HepG2 (cell line): ENCODE results near the gene B4GALT1. TPM values are rescaled to one million over a fixed set of nuclear protein-coding genes. Genes with fewer than 3 reads are reported as not detected.

Experiments
- ATAC-seq: fragments of 200-7000 bp; cut with Tn5 transposase; 3 replicates; pipeline ENCODE4 v1.9.1; 2020; ENCODE audit warnings: mild to moderate bottlenecking, moderate library complexity
- BruUV-seq: library from RNA; stranded (reverse); fragments of 400-500 nt; replicated peaks from 2 replicates; lab custom pipeline; 2021; lab: Mats Ljungman, UMichigan
- CTCF ChIA-PET: fragments of 300-600 bp; formaldehyde crosslinking; extraction: SDS; loops from one replicate; lab custom pipeline; 2021; ENCODE audit warnings: low total read pairs, inconsistent platforms, low intra/inter-chr PET ratio; lab: Yijun Ruan, JAX
- POLR2A ChIA-PET: fragments of 350-600 bp; sonication (Branson Sonifier 250); formaldehyde crosslinking; loops from one replicate; lab custom pipeline; 2020; ENCODE audit warnings: antibody characterized with exemption, inconsistent platforms; lab: Yijun Ruan, JAX
- DNase-seq: peaks from one replicate; pipeline ENCODE4 v3.0.0-alpha.2; 2015; ENCODE audit warnings: low spot score
- FAIRE-seq: peaks from 3 replicates; lab custom pipeline; 2011; peaks lifted over from hg19 to GRCh38; lab: Jason Lieb, UNC
- H2AFZ ChIP-seq: one replicate; pipeline ENCODE4 v1.6.1; 2011; ENCODE audit warnings: low read length, inconsistent platforms
- H3K27ac ChIP-seq: fragments of 300-600 bp; 3 replicates; pipeline ENCODE4 v1.8.0; 2011; ENCODE audit warnings: mixed run types, mild to moderate bottlenecking, mixed read lengths, low read length, inconsistent platforms; ENCODE audit not compliant: insufficient read depth; ENCODE audit errors: extremely low read length
- H3K27me3 ChIP-seq, 2 experiments: fragments of 200-600 bp in 1 of 2; 2 replicates in 1 of 2; 3 replicates in 1 of 2; pipeline versions ENCODE4 v1.6.0 to v1.8.0; 2011; ENCODE audit warnings: low read length in 2 of 2, mild to moderate bottlenecking in 2 of 2, moderate library complexity in 2 of 2, inconsistent platforms in 1 of 2; ENCODE audit not compliant: insufficient read depth in 2 of 2, control insufficient read depth in 1 of 2
- H3K36me3 ChIP-seq, 2 experiments: fragments of 200-600 bp in 1 of 2; replicated peaks in 1 of 2; 2 replicates in 1 of 2; 3 replicates in 1 of 2; pipeline versions ENCODE4 v1.5.1 to v1.8.0; 2011; ENCODE audit warnings: low read length in 2 of 2, inconsistent platforms in 1 of 2; ENCODE audit not compliant: insufficient read depth in 2 of 2, control insufficient read depth in 1 of 2
- H3K4me1 ChIP-seq: 2 replicates; pipeline ENCODE4 v1.5.1; 2012; ENCODE audit warnings: low read length, inconsistent platforms; ENCODE audit not compliant: insufficient read depth
- H3K4me2 ChIP-seq: 2 replicates; pipeline ENCODE4 v1.6.0; 2011; ENCODE audit warnings: low read depth, low read length, inconsistent platforms
- H3K4me3 ChIP-seq, 3 experiments: fragments of 200-600 bp in 1 of 3; sonication (generic), shearing (Covaris generic) in 1 of 3; replicated peaks in 1 of 3; 2 replicates each; pipeline ENCODE4 v1.5.1; 2011 to 2016; ENCODE audit warnings: low read length in 3 of 3, inconsistent platforms in 2 of 3, low read depth in 2 of 3, mild to moderate bottlenecking in 2 of 3, control low read depth in 1 of 3, mixed read lengths in 1 of 3; ENCODE audit not compliant: insufficient read depth in 1 of 3
- H3K79me2 ChIP-seq: one replicate; pipeline ENCODE4 v1.6.1; 2011; ENCODE audit warnings: low read length, inconsistent platforms; ENCODE audit not compliant: insufficient read depth
- H3K9ac ChIP-seq: 2 replicates; pipeline ENCODE4 v1.6.0; 2011; ENCODE audit warnings: mild to moderate bottlenecking, low read depth, low read length, inconsistent platforms; ENCODE audit not compliant: insufficient read depth
- H3K9me3 ChIP-seq: 2 replicates; pipeline ENCODE4 v1.5.1; 2012; ENCODE audit warnings: mild to moderate bottlenecking, low read length
- H4K20me1 ChIP-seq: 2 replicates; pipeline ENCODE4 v1.6.0; 2011; ENCODE audit warnings: inconsistent platforms, mild to moderate bottlenecking, low read length, moderate library complexity; ENCODE audit not compliant: insufficient read depth
- DMAP1 ChIP-seq: IDR thresholded peaks from 2 replicates; pipeline ENCODE4 v1.6.1; 2016
- GTF2F1 ChIP-seq: fragments of 150-350 bp; IDR thresholded peaks from 2 replicates; pipeline ENCODE4 v1.6.1; 2014; ENCODE audit warnings: low read length
- JUND ChIP-seq: sonication (generic); formaldehyde crosslinking; IDR thresholded peaks from 2 replicates; pipeline ENCODE4 v1.8.0; 2022; ENCODE audit warnings: mild to moderate bottlenecking, missing genetic modification reagents
- MYNN ChIP-seq: sonication (generic); formaldehyde crosslinking; IDR thresholded peaks from 2 replicates; pipeline ENCODE4 v1.4.0; 2020; ENCODE audit warnings: mild to moderate bottlenecking, low read depth, missing genetic modification reagents
- ZMYM4 ChIP-seq: sonication (generic); formaldehyde crosslinking; IDR thresholded peaks from 2 replicates; pipeline ENCODE4 v1.8.1; 2023; ENCODE audit warnings: mild to moderate bottlenecking, missing genetic modification reagents
- ZNF205 ChIP-seq: IDR thresholded peaks from 2 replicates; pipeline ENCODE4 v1.6.1; 2018; ENCODE audit warnings: missing biosample characterization, missing genetic modification reagents
- ZNF816 ChIP-seq: sonication (generic); formaldehyde crosslinking; IDR thresholded peaks from 2 replicates; pipeline ENCODE4 v1.8.0; 2022; ENCODE audit warnings: missing genetic modification reagents, mild to moderate bottlenecking, borderline replicate concordance
- ZNF883 ChIP-seq: sonication (generic); formaldehyde crosslinking; IDR thresholded peaks from 2 replicates; pipeline ENCODE4 v1.5.1; 2020; ENCODE audit warnings: mild to moderate bottlenecking, missing genetic modification reagents; ENCODE audit errors: not compliant biosample characterization
- WGBS: methylation state at CpG from one replicate; pipeline ENCODE4 v1.1.6; 2017; ENCODE audit warnings: low lambda C conversion rate; 5-methylcytosine and 5-hydroxymethylcytosine counted together
- in situ Hi-C: cut with HindIII; loops from 2 replicates; pipeline ENCODE4 v1.10.0; 2017; ENCODE audit warnings: low pct_unique_long_range_greater_than_20kb; ENCODE audit not compliant: extremely low pct_ligation_motif_present
- intact Hi-C: fragments of 100-400 bp; cut with micrococcal nuclease; formaldehyde crosslinking; loops from one replicate; pipeline ENCODE4 v1.10.0; 2022; ENCODE audit not compliant: unreplicated experiment
- polyA plus RNA-seq, 8 experiments: library from polyadenylated mRNA; depleted of rRNA in 3 of 8; stranded (reverse) in 7 of 8; unstranded in 1 of 8; fragments of >200 nt; fragmentation: Illumina TruSeq in 4 of 8; extraction: Trizol in 4 of 8; gene quantifications; 2 replicates each; pipeline versions ENCODE4 v1.2.1 to v1.2.3, GENCODE V29; 2011 to 2016; ENCODE audit warnings: low read depth in 4 of 8, missing spikeins in 1 of 8, mixed read lengths in 1 of 8; ENCODE audit not compliant: insufficient read depth in 1 of 8
- total RNA-seq, 5 experiments: library from RNA; depleted of rRNA; stranded (reverse); fragments of >200 nt; fragmentation: Illumina TruSeq; extraction: Trizol; gene quantifications; 2 replicates each; pipeline ENCODE4 v1.2.3, GENCODE V29; 2016; ENCODE audit warnings: low read depth in 1 of 5
- TF ChIP-seq, protein P1 (sequence below): sonication (generic); formaldehyde crosslinking; IDR thresholded peaks from 2 replicates; pipeline ENCODE4 v1.5.0; 2020; ENCODE audit warnings: mild to moderate bottlenecking, missing genetic modification reagents
- TF ChIP-seq, protein P2 (sequence below): sonication (generic); formaldehyde crosslinking; IDR thresholded peaks from 2 replicates; pipeline ENCODE4 v1.8.0; 2022; ENCODE audit warnings: mild to moderate bottlenecking, missing genetic modification reagents, borderline replicate concordance
- TF ChIP-seq, protein P3 (sequence below): sonication (generic); formaldehyde crosslinking; IDR thresholded peaks from 2 replicates; pipeline ENCODE4 v1.4.0; 2020; ENCODE audit warnings: missing genetic modification reagents, borderline replicate concordance
- TF ChIP-seq, protein P4 (sequence below): sonication (generic); formaldehyde crosslinking; IDR thresholded peaks from 2 replicates; pipeline ENCODE4 v1.4.0; 2020; ENCODE audit warnings: low read depth, missing genetic modification reagents

Gene B4GALT1
- total and polyA plus RNA-seq, 2 of the 13 experiments (the other 11 are each of a cell fraction or from before 2014, with no cell fraction given): 15.7 to 33.5 TPM

DNA sequence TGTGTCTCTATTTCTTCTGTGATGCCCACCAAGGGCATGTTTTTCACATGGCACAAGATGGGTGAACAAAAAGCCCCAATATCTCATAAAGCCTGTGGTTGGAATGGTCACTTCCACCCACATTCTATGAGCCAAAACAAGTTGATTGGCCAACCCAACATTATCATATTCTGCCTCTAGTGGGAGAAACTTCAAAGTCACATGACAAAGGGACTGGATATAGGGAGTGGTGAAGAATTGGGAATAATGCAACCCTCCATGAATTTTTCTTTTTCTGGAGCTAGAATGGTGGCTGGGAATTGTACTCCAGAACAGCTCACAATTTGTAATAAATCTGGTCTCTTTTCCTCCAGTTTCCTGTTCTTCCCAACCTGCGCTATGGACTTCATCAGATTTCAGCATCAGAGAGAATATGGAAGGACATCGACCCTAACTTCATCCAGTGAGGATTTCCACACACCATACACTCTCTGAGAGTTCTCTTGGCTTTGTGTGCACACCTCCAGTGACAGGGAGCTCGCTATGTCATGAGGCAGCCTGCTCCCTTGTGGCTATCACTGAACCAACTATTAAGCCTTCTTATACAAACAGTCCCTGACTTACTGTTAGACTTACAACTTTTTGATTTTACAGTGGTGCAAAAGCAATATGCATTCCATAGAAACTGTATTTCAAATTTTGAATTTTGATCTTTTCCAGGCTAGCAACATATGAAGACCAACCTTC lies 12.0 kb upstream of the B4GALT1 start:
- BruUV-seq: no TSS peak
- ChIA-PET CTCF (interaction anchor here (1.4 kb wide), 1 partner anchor 99 kb away, joined by 3 read pairs; no protein-coding TSS in a partner anchor), POLR2A (no interaction called here)
- H3K36me3 ChIP-seq: no peaks in the 10 kb centered on the region
- H3K9me3 ChIP-seq: no peaks in the 10 kb centered on the region
- no peaks in the 10 kb centered on the region; a peak in 1 of 5 replicates for H3K27me3 ChIP-seq
- no peaks in the 10 kb centered on the region for H3K79me2 ChIP-seq
- in situ Hi-C loops: no loop called here
- H3K4me3 ChIP-seq: no peak overlapping the region
- FAIRE-seq (peak; percentile 81), DNase-seq (no peak), ATAC-seq (peak; percentile 96)
- H2AFZ ChIP-seq: no peak overlapping the region
- intact Hi-C loops: loop anchor here (5.0 kb wide), 1 partner anchor 77 kb away; no protein-coding TSS in a partner anchor
- no peaks in the 10 kb centered on the region for H4K20me1 ChIP-seq
- peaks cover 1% of the 10 kb centered on the region for H3K4me1 ChIP-seq
- WGBS: 32% methylated on average over 3 of the region's 3 CpGs
- no peak overlapping the region for H3K4me2 ChIP-seq
- H3K27ac ChIP-seq: no peak overlapping the region
- no peak overlapping the region for H3K9ac ChIP-seq
- no peak for TF ChIP-seq ZNF205 (CRISPR knock-in tag)
- TF ChIP-seq MYNN: no peak
- TF ChIP-seq GTF2F1: no peak
- TF ChIP-seq, protein P1, sequence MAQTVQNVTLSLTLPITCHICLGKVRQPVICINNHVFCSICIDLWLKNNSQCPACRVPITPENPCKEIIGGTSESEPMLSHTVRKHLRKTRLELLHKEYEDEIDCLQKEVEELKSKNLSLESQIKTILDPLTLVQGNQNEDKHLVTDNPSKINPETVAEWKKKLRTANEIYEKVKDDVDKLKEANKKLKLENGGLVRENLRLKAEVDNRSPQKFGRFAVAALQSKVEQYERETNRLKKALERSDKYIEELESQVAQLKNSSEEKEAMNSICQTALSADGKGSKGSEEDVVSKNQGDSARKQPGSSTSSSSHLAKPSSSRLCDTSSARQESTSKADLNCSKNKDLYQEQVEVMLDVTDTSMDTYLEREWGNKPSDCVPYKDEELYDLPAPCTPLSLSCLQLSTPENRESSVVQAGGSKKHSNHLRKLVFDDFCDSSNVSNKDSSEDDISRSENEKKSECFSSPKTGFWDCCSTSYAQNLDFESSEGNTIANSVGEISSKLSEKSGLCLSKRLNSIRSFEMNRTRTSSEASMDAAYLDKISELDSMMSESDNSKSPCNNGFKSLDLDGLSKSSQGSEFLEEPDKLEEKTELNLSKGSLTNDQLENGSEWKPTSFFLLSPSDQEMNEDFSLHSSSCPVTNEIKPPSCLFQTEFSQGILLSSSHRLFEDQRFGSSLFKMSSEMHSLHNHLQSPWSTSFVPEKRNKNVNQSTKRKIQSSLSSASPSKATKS: no peak
- TF ChIP-seq, protein P2, sequence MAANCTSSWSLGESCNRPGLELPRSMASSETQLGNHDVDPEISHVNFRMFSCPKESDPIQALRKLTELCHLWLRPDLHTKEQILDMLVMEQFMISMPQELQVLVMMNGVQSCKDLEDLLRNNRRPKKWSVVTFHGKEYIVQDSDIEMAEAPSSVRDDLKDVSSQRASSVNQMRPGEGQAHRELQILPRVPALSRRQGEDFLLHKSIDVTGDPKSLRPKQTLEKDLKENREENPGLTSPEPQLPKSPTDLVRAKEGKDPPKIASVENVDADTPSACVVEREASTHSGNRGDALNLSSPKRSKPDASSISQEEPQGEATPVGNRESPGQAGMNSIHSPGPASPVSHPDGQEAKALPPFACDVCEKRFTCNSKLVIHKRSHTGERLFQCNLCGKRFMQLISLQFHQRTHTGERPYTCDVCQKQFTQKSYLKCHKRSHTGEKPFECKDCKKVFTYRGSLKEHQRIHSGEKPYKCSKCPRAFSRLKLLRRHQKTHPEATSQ: no peak
- TF ChIP-seq, protein P3, sequence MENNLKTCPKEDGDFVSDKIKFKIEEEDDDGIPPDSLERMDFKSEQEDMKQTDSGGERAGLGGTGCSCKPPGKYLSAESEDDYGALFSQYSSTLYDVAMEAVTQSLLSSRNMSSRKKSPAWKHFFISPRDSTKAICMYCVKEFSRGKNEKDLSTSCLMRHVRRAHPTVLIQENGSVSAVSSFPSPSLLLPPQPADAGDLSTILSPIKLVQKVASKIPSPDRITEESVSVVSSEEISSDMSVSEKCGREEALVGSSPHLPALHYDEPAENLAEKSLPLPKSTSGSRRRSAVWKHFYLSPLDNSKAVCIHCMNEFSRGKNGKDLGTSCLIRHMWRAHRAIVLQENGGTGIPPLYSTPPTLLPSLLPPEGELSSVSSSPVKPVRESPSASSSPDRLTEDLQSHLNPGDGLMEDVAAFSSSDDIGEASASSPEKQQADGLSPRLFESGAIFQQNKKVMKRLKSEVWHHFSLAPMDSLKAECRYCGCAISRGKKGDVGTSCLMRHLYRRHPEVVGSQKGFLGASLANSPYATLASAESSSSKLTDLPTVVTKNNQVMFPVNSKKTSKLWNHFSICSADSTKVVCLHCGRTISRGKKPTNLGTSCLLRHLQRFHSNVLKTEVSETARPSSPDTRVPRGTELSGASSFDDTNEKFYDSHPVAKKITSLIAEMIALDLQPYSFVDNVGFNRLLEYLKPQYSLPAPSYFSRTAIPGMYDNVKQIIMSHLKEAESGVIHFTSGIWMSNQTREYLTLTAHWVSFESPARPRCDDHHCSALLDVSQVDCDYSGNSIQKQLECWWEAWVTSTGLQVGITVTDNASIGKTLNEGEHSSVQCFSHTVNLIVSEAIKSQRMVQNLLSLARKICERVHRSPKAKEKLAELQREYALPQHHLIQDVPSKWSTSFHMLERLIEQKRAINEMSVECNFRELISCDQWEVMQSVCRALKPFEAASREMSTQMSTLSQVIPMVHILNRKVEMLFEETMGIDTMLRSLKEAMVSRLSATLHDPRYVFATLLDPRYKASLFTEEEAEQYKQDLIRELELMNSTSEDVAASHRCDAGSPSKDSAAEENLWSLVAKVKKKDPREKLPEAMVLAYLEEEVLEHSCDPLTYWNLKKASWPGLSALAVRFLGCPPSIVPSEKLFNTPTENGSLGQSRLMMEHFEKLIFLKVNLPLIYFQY (CRISPR knock-in tag): no peak
- no peak for TF ChIP-seq ZNF816
- TF ChIP-seq ZMYM4 (CRISPR knock-in tag): no peak
- TF ChIP-seq ZNF883 (CRISPR knock-in tag): no peak
- TF ChIP-seq, protein P4, sequence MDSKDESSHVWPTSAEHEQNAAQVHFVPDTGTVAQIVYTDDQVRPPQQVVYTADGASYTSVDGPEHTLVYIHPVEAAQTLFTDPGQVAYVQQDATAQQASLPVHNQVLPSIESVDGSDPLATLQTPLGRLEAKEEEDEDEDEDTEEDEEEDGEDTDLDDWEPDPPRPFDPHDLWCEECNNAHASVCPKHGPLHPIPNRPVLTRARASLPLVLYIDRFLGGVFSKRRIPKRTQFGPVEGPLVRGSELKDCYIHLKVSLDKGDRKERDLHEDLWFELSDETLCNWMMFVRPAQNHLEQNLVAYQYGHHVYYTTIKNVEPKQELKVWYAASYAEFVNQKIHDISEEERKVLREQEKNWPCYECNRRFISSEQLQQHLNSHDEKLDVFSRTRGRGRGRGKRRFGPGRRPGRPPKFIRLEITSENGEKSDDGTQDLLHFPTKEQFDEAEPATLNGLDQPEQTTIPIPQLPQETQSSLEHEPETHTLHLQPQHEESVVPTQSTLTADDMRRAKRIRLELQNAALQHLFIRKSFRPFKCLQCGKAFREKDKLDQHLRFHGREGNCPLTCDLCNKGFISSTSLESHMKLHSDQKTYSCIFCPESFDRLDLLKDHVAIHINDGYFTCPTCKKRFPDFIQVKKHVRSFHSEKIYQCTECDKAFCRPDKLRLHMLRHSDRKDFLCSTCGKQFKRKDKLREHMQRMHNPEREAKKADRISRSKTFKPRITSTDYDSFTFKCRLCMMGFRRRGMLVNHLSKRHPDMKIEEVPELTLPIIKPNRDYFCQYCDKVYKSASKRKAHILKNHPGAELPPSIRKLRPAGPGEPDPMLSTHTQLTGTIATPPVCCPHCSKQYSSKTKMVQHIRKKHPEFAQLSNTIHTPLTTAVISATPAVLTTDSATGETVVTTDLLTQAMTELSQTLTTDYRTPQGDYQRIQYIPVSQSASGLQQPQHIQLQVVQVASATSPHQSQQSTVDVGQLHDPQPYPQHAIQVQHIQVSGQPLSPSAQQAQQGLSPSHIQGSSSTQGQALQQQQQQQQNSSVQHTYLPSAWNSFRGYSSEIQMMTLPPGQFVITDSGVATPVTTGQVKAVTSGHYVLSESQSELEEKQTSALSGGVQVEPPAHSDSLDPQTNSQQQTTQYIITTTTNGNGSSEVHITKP (CRISPR knock-in tag): no peak
- no peak for TF ChIP-seq JUND (CRISPR knock-in tag)
- TF ChIP-seq DMAP1 (CRISPR knock-in tag): no peak
